Mucosa of descending colon (tissue), 3 donors: ENCODE results near the gene OPRPN. TPM values are rescaled to one million over a fixed set of nuclear protein-coding genes. Genes with fewer than 3 reads are reported as not detected.

Experiments
- ATAC-seq: fragments of 200-7000 bp; cut with Tn5 transposase; one replicate; pipeline ENCODE4 v1.9.1; 2020; ENCODE audit warnings: mild to moderate bottlenecking, moderate library complexity
- DNase-seq, 3 donors: peaks; one replicate each; pipeline ENCODE4 v3.0.0-alpha.2; 2020
- H3K36me3 ChIP-seq: fragments of 200-600 bp; one replicate; pipeline ENCODE4 v1.8.0; 2021; ENCODE audit warnings: low read depth, mild to moderate bottlenecking
- H3K4me1 ChIP-seq: fragments of 200-600 bp; one replicate; pipeline ENCODE4 v1.8.0; 2021; ENCODE audit warnings: low read depth, mild to moderate bottlenecking
- H3K4me3 ChIP-seq: fragments of 200-600 bp; one replicate; pipeline ENCODE4 v1.8.0; 2021; ENCODE audit warnings: mild to moderate bottlenecking
- H3K9me3 ChIP-seq: fragments of 200-600 bp; one replicate; pipeline ENCODE4 v1.8.0; 2021; ENCODE audit warnings: mild to moderate bottlenecking
- CTCF ChIP-seq: fragments of 200-600 bp; IDR thresholded peaks from one replicate; pipeline ENCODE4 v1.8.0; 2022; ENCODE audit warnings: antibody characterized with exemption, mild to moderate bottlenecking
- intact Hi-C, 2 donors: fragments of 100-400 bp; cut with DNase I in 1 of 2; cut with micrococcal nuclease in 1 of 2; formaldehyde crosslinking; loops; one replicate each; pipeline versions ENCODE4 v1.11.0 to v1.11.1; 2022; cut with DNase I, micrococcal nuclease
- total RNA-seq, 3 donors: library from RNA; stranded (reverse); fragmentation: NEBNext Ultra II Directional in 2 of 3; extraction: Animal tissue kit (Norgen Biotek cat#: 25700) in 2 of 3; gene quantifications; one replicate each; pipeline versions ENCODE4 v1.2.1 to v1.2.4, GENCODE V29; 2021 to 2023
- donor health status: DM: no; HTN: no; CAD: no; lungs with moderate emphysema.
- donor health status: DM: no; HTN: no; CAD: no.
- donor health status: DM: no; HTN: yes; CAD: no.

Gene OPRPN
- total RNA-seq, 3 donors from 2014 or later = not detected

GRCh38 chr4:70437197-70437596 lies 39.5 kb downstream of the OPRPN start:
- TF ChIP-seq CTCF = no peak
- intact Hi-C loops = no loop called here
- Histone ChIP-seq H3K36me3 (no peaks in the 10 kb centered on the region), H3K9me3 (no peaks in the 10 kb centered on the region), H3K4me3 (no peak overlapping the region), H3K4me1 (no peaks in the 10 kb centered on the region)
- DNase-seq = no peak
- ATAC-seq = no peak

GRCh38 chr4:70442474-70442873 lies 44.7 kb downstream of the OPRPN start:
- DNase-seq (no peak), ATAC-seq (no peak)
- Histone ChIP-seq H3K36me3 (no peaks in the 10 kb centered on the region), H3K4me1 (no peaks in the 10 kb centered on the region), H3K4me3 (no peak overlapping the region), H3K9me3 (no peaks in the 10 kb centered on the region)
- intact Hi-C loops = no loop called here
- no peak for TF ChIP-seq CTCF

- ATAC-seq = no peak
Measured at GRCh38 chr4:70443329-70443728, 45.6 kb downstream of the OPRPN start.

GRCh38 chr4:70449220-70449619 lies 51.5 kb downstream of the OPRPN start:
- intact Hi-C loops = no loop called here
- ATAC-seq (no peak), DNase-seq (no peak)
- H3K4me3 ChIP-seq = no peak overlapping the region
- no peaks in the 10 kb centered on the region for H3K4me1 ChIP-seq
- no peak for TF ChIP-seq CTCF
- no peaks in the 10 kb centered on the region for H3K9me3 ChIP-seq
- no peaks in the 10 kb centered on the region for H3K36me3 ChIP-seq

More at GRCh38 chr4:70443329-70443728, 45.6 kb downstream of the OPRPN start:
- no peaks in the 10 kb centered on the region for H3K4me1 ChIP-seq
- DNase-seq = no peak
- intact Hi-C loops = no loop called here
- no peak for TF ChIP-seq CTCF
- H3K36me3 ChIP-seq = no peaks in the 10 kb centered on the region
- H3K9me3 ChIP-seq = no peaks in the 10 kb centered on the region
- no peak overlapping the region for H3K4me3 ChIP-seq

GRCh38 chr4:70452946-70453345 lies 55.2 kb downstream of the OPRPN start:
- H3K36me3 ChIP-seq = no peaks in the 10 kb centered on the region
- intact Hi-C loops = no loop called here
- ATAC-seq (no peak), DNase-seq (no peak)
- H3K9me3 ChIP-seq = no peaks in the 10 kb centered on the region
- H3K4me1 ChIP-seq = no peaks in the 10 kb centered on the region
- TF ChIP-seq CTCF = no peak
- no peak overlapping the region for H3K4me3 ChIP-seq

Other genes starting within 250 kb of the OPRPN start
- not detected for gene PRR27, start 243.7 kb upstream of the OPRPN start, total RNA-seq
- 1 to 10 TPM in 1 of 3 donors, not detected in 2; 5.8 TPM for gene ODAM, start 202.2 kb upstream of the OPRPN start, total RNA-seq
- not detected for gene FDCSP, start 171.8 kb upstream of the OPRPN start, total RNA-seq
- not detected for gene CSN3, start 155.3 kb upstream of the OPRPN start, total RNA-seq
- gene CABS1, start 63.0 kb upstream of the OPRPN start, total RNA-seq = not detected
- gene SMR3A, start 37.2 kb upstream of the OPRPN start, total RNA-seq = not detected
- not detected for gene SMR3B, start 14.8 kb upstream of the OPRPN start, total RNA-seq
- gene MUC7, start 74.3 kb downstream of the OPRPN start, total RNA-seq = not detected
- gene AMTN, start 120.6 kb downstream of the OPRPN start, total RNA-seq = not detected
- gene AMBN, start 194.3 kb downstream of the OPRPN start, total RNA-seq = not detected
- gene ENAM, start 230.8 kb downstream of the OPRPN start, total RNA-seq = not detected